ENCODE data around the gene KCNB1.

KCNB1 gene

DNA sequence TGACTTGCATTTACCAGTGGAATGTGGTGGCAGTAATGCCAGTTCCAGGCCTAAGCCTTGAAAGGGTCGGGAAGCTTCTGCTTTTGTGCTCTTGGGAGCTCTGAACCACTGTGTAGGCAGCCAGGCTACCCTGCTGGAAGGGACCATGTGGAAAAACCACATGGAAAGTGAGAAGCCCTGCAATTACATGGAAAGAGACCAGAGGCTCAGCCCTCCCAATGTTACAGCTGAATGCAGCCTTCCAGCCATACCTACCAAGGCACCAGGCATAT lies 14.9 kb upstream of the KCNB1 start:
- no peak for DNase-seq (ENCODE audit: low read depth)

GRCh38 chr20:49496553-49497397 lies 14.3 kb upstream of the KCNB1 start:
- DNase-seq (ENCODE audit: low read depth) = no peak

DNA sequence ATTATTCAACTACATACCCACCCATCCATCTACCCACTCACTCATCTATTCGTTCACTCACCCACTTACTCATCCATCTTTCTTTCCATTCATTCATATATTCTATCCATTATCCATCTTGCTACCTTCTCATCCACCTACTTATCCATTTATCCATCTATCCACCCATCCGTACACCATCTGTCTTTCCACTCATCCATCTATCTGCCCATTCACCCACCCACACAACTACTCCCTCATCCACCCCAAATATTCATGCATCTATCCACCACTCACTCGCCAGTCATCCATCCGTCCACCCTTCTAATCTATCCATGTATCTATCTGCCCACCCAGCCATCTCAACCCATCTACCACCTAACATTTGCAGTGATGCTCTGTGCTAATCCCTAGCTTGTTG lies 13.6 kb upstream of the KCNB1 start:
- DNase-seq (ENCODE audit: low read depth) = no peak

DNA sequence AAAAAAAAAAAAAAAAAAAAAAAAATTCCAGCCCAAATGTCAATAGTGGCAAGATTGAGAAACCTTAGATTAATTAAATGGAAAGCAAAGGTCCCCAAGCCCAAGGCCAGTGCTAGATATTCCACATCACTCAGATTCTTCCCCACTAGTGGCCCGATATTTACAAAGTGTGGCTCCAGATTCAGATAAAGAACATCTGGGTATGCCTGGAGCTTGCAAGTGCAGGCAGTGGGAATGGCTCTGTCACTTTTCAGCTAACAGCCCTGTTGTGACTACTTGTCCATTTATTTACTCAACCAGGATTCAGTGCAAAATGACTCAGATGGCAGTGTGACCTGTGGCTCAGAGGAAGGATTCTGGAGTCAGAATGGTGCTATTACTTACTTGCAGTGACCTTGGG lies 8.2 kb upstream of the KCNB1 start:
- DNase-seq (ENCODE audit: low read depth) = no peak

DNA sequence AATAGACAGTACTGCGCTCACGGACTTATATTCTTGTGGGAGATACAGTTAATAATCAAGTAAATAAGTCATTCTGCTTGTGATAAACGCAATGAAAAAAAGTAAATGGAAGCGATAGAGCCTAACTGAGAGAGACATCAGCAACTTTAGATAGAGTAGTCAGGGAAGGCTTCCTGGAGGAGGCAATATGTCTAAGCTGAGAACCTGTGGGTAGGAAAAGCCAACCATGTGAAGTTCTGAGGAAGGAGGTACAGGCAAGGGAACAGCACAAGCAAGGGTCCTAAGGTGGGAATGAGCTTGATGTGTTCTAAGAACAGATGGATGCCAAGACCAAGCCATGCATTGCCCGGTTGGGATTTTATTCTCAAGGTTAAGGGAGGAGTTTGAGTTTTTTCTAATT lies 7.2 kb upstream of the KCNB1 start:
- DNase-seq (ENCODE audit: low read depth) = no peak

- DNase-seq (ENCODE audit: low read depth) = no peak
Measured at GRCh38 chr20:49486064-49486463, 3.6 kb upstream of the KCNB1 start.

DNA sequence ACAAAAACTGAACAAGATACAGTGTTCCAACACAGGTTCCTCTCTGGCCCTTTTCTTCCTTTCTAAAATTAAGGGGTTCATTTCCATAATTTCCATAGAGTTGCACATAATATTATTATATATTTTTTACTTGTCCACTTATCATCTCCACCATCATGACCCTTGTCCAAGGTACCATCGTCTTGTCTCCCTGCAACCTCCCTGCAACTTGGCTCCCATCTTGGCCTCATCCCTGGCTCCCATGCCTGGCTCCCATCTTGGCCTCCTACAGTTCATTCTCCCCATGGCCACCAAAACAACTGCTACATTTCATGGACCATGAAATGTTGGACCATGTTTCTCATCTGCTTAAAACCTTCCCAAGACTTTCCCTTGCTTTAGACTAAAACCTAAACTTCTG lies 3.1 kb upstream of the KCNB1 start:
- DNase-seq (ENCODE audit: low read depth) = no peak

DNA sequence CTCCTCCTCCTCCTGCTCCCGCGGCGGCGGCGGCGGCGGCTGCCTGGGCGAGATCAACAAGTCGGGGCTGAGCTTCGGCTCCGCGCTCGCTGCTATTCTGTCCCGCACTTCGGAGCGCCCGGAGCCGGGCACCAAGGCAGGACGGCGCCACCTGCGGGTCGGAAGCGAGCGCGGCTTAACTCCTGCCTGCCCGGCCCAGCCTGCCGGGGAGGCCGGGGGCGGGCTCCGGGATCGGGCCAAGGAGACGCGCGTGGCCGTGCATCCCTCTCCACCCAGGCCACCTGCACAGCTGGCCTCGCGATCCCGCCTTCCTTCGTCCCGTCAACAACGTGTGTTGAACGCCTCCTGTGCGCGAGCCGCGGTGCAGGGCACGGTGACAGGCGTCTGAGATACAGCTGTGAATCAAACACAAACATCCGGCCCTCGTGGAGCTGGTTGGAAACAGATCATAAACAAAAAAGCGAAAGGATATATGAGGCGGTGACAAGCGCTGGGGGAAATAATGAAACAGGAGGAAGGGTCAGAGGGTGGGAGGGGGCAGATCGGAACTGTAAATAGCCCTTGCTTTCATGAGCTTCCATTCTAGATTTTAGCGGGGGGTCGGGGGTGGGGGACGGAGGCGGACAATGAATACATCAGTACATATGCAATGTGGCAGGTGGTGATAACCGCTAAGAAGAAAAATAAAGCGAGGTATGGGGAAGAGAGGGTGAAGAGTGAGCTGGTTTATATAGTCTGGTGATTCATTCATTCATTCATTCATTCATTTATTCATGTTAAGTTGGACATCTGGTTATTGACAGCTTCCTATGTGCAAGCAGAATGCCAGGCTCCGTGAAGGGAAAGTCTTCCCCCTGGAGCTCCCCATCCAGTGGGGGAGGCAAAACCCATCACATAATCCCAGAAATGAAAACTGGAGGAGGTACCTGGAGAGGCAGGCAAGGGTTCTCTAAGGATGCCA lies 2.0 kb upstream of the KCNB1 start:
- DNase-seq (ENCODE audit: low read depth) = peak; percentile 33

- no peak for DNase-seq (ENCODE audit: low read depth)
Measured at GRCh38 chr20:49483696-49484123, 1.2 kb upstream of the KCNB1 start.

GRCh38 chr20:49483018-49483695 lies 689 bp upstream of the KCNB1 start:
- no peak for DNase-seq (ENCODE audit: low read depth)

GRCh38 chr20:49482173-49482572 lies 295 bp downstream of the KCNB1 start:
- DNase-seq (ENCODE audit: low read depth) = no peak

- DNase-seq (ENCODE audit: low read depth) = no peak
Measured at GRCh38 chr20:49481116-49481515, 1.4 kb downstream of the KCNB1 start.

GRCh38 chr20:49480236-49480635 lies 2.2 kb downstream of the KCNB1 start:
- DNase-seq (ENCODE audit: low read depth) = no peak

DNA sequence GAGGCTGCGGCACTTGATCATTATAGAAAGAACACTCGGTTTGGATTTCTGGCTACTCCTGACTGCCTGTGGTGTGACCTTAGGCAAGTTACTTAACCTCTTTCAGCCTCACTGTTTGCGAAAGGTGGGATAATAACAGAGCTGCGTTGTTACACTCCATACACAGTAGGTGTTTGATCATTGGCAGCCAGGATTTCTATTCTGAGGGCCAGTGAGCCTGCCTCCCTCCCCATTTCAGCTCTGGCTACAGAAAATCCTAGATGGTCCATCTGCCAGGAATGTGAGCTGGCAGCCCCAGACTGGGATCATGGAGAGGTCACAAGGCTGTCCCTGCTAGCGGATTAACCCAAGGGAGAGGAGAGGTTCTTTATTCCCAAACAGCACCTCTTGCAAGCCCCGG lies 2.7 kb downstream of the KCNB1 start:
- no peak for DNase-seq (ENCODE audit: low read depth)

DNA sequence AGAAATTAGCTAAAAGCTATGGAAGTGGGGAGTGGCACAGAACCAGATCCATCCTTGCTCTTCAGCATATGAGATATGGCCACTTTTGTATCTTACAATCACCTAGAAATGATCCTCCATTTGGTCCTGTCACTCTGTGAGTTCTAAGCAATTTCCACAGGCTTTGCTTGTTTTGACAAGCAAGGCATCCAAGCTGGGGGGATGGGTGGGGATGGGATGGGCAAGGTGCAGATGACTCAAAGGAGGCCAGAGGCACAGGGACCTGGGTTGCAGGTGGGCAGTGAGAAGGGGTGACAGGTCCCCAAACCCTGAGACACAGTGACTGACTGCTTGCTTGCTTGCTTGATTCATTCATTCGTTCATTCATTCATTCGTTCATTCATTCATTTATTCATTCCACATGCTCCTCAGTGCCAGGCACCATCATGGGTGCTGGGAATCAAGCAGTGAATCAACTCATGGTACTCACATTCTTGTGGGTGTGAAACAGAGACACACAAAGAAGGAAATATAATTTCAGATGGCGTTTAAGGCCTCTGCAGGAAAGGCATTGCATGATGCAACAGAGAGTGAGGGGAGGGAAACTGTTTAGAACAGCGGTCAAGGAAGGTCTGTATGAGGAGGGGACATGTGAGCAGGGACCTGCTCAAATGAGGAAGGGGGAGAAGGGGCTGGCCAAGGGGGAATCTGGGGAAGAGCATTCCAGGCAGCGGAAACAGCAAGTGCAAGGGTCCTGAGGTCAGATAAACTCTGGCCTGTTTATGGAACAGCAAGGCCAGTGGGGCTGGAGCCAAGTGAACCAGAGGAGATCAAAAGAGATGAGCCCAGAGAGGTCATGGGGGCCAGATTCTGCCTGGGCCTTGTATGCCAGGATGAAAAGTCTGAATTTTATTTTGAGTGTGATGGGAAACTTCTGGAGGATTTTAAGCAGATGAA lies 3.4 kb downstream of the KCNB1 start:
- DNase-seq (ENCODE audit: low read depth) = no peak

DNA sequence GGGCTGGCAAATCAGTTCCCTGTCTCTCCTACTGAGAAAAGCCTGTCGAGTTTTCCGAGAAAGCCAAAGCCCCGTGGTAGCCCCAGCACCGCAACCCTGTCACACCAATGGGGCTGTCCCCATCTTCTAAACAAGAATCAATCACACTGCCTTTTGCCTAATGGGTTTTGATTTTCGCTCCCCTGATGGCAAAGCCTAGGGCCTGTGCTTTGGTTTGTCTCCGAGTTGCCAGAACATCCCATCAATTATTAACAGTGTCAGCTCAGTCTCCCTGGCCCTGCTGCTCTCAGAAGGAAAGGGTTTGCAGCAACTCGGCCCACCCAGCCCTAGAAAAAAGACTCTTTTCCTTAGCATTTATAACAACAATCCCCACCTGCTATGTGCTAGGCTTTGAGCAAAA lies 4.2 kb downstream of the KCNB1 start:
- no peak for DNase-seq (ENCODE audit: low read depth)

DNA sequence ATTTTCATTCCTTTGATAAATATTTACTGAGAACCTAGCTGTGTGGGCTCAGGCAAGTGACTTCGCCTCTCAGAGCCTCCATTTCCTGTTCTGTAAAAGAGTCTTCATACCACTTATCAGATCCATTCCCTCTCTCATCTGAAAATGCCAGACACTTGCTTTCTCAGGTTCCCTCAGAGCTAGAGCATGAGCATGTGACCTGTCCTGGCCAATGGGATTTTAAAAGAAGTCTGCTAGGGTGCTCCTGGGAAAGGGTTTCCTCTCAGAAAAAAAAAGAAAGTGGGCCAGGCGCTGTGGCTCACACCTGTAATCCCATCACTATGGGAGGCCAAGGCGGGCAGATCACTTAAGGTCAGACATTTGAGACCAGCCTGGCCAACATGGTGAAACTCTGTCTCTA lies 5.3 kb downstream of the KCNB1 start:
- DNase-seq (ENCODE audit: low read depth) = no peak

GRCh38 chr20:49476016-49476355 lies 6.5 kb downstream of the KCNB1 start:
- no peak for DNase-seq (ENCODE audit: low read depth)

DNA sequence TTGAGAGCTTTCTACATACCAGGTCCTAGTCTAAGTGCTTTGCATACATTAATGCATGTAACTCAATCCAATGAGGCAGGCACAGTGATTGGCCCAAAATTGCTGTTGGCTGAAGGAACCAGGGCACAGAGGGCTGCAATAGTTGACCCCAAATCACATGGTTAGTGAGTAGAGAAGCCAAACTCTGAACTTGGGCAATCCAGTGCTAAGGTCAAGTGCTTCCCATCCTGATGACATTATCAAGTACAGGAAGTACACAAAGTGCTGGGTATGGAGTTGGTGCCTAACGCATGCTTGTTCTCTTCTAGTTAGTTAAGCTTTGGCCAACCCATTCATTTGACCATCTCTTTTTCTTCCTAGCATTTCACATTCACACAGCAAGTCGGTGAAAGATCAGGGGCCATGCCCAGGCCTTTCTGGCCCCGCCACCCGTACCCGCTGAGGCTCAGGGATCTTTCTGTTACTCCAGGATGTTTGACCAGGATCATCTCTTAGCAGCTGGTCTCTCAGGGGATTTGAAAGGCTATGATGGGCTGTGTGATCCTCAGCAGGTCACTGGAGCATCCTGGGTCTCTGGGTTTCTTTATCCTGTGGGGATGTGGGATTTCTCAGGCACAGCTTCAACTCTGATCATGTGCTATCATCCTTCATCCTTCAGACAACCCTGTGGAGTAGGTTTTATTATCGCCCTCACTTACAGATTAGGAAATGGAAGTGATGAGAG lies 7.0 kb downstream of the KCNB1 start:
- no peak for DNase-seq (ENCODE audit: low read depth)

DNA sequence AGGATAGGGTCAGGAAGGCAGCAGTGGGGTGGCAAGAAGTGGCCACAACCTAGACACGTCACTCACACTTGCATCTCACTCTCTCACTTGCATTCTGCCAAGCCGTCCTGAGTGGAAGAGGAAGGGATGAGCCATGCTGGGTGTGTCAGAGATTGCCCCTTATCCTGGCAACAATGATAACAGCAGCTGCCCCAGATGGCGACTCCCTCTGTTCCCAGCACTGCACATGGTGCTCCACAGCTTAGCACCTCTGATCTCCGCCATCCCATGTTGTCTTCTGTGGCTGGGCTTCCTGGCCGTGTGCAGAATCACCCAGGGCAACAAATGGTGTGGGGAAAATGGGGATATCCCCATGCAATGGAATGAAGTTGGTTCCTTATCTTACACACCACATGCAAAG lies 11.1 kb downstream of the KCNB1 start:
- DNase-seq (ENCODE audit: low read depth) = no peak

DNA sequence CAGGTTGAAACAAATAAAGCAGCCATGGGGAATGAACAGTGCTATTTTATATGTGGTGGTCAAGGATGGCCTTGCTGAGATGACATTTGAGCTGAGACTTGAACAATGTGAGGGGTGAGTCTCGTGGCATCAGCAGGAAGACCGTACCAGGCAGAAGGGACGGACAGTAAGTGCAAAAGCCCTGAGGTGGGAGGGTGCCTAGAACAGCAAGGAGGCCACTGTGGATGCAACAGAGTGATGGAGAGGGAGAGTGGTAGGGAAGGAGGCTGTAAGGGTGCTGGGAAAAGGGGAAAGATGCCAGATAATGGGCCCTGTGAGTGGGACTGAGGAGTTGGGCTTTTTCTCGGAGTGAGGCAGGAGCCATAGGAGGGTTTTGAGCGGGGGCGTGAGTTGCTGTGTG lies 11.5 kb downstream of the KCNB1 start:
- DNase-seq (ENCODE audit: low read depth) = no peak

Data from activated T-helper 9 cell treated with anti-CD3 and anti-CD28 coated beads, Interleukin-2, amount 50 U/mL, for 16 hours (primary cell).